Gastroesophageal sphincter (tissue), 4 donors: ENCODE results near the gene ELL. TPM values are rescaled to one million over a fixed set of nuclear protein-coding genes. Genes with fewer than 3 reads are reported as not detected.
A peak's percentile ranks its signal among the peaks of the same experiment; 100 is the strongest.

Source experiments
- ATAC-seq: fragments of 150-250 bp; one replicate; pipeline ENCODE4 v1.9.1; 2016; ENCODE audit warnings: mild to moderate bottlenecking, moderate library complexity
- H3K27ac ChIP-seq, 4 donors: fragments of 200-600 bp; sonication (generic) in 3 of 4; 1 replicate in 3 of 4; 2 replicates in 1 of 4; pipeline ENCODE4 v1.5.1; 2016 to 2019
- H3K27me3 ChIP-seq: fragments of 200-600 bp; sonication (generic); one replicate; pipeline ENCODE4 v1.5.1; 2019
- H3K36me3 ChIP-seq, 2 donors: fragments of 200-600 bp; sonication (generic); one replicate each; pipeline ENCODE4 v1.5.1; 2019; ENCODE audit warnings: control low read depth in 1 of 2
- H3K4me1 ChIP-seq, 3 donors: fragments of 200-600 bp; sonication (generic); 1 replicate in 2 of 3; 2 replicates in 1 of 3; pipeline ENCODE4 v1.5.1; 2016 to 2019; ENCODE audit warnings: control low read depth in 2 of 3
- H3K4me3 ChIP-seq, 2 donors: fragments of 200-600 bp; sonication (generic); one replicate each; pipeline ENCODE4 v1.5.1; 2019; ENCODE audit warnings: mild to moderate bottlenecking in 1 of 2, moderate library complexity in 1 of 2
- H3K9me3 ChIP-seq, 3 donors: fragments of 200-600 bp; sonication (generic); one replicate each; pipeline ENCODE4 v1.5.1; 2017 to 2019; ENCODE audit warnings: control low read depth in 2 of 3
- EP300 ChIP-seq: sonication (generic); formaldehyde crosslinking; IDR thresholded peaks from one replicate; pipeline ENCODE4 v1.6.1; 2017; ENCODE audit warnings: antibody characterized with exemption, mild to moderate bottlenecking
- POLR2A ChIP-seq, 2 donors: fragments of 450-650 bp; IDR thresholded peaks; one replicate each; pipeline ENCODE4 v1.6.1; 2017; ENCODE audit warnings: antibody characterized with exemption in 2 of 2, mild to moderate bottlenecking in 2 of 2, moderate library complexity in 1 of 2
- POLR2AphosphoS5 ChIP-seq: sonication (generic); formaldehyde crosslinking; IDR thresholded peaks from one replicate; pipeline ENCODE4 v1.6.1; 2017; ENCODE audit warnings: antibody characterized with exemption
- WGBS, 2 donors: methylation state at CpG; one replicate each; pipeline ENCODE4 v1.1.5; 2018; ENCODE audit warnings: low coverage in 1 of 2; 5-methylcytosine and 5-hydroxymethylcytosine counted together
- total RNA-seq, 4 donors: library from RNA; depleted of rRNA; stranded (reverse); fragments of >200 nt; gene quantifications; one replicate each; pipeline ENCODE4 v1.1.0, GENCODE V29; 2016
- TF ChIP-seq, protein P1 (sequence below), 4 experiments: fragments of 200-600 bp in 2 of 4; fragments of 450-650 bp in 2 of 4; sonication (generic) in 1 of 4; IDR thresholded peaks; one replicate each; pipeline ENCODE4 v1.5.1; 2017 to 2019; ENCODE audit warnings: antibody characterized with exemption in 4 of 4, mild to moderate bottlenecking in 2 of 4, moderate library complexity in 2 of 4

ELL gene
- total RNA-seq, result 10 to 100 TPM; 12.5 to 19.0 (median 14.7) TPM

DNA sequence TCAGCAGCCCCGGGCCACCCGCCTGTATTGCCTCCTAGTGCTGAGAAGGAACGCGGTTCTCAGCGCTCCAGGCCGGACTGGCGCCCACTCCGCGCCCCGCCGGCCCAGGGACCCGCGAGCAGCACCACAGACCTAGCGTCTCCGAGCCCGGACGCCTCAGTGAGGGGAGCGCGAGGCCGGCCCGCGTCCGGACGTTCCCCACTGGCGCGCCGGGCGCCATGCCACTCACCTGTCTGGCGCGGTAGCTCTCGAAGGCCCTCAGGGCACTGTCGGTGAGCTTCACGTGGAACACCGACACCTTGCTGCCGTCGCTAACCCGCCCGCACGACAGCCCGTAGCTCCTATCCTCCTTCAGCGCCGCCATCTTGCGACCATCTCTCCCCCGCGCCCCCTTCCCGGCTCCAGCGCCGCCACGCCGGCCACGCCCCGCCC is at the start of gene ELL:
Gene ELL (minus strand): TSS at position 379 of the 432 bp plus-strand sequence. CDS start 15 bp downstream, at position 364.
- H3K27ac ChIP-seq, result peak within 1 kb of the TSS; percentile 86 to 100 (median 98)
- H3K4me3 ChIP-seq, result peak within 1 kb of the TSS; percentile 76 to 89
- H3K4me1 ChIP-seq, result peaks cover 0 to 45% (median 13%) of the 10 kb centered on the region in 3 donors
- no CpG with 5 or more reads among the region's 52 CpGs for WGBS, 2 donors
- H3K9me3 ChIP-seq, result no peaks in the 10 kb centered on the region
- no peaks in the 10 kb centered on the region for H3K27me3 ChIP-seq
- ATAC-seq, result peak; percentile 0
- TF ChIP-seq POLR2A (IDR thresholded peaks at IDR 0.05), result peak; percentile 95 to 96
- peak; percentile 96 for TF ChIP-seq POLR2AphosphoS5
- TF ChIP-seq, protein P1, sequence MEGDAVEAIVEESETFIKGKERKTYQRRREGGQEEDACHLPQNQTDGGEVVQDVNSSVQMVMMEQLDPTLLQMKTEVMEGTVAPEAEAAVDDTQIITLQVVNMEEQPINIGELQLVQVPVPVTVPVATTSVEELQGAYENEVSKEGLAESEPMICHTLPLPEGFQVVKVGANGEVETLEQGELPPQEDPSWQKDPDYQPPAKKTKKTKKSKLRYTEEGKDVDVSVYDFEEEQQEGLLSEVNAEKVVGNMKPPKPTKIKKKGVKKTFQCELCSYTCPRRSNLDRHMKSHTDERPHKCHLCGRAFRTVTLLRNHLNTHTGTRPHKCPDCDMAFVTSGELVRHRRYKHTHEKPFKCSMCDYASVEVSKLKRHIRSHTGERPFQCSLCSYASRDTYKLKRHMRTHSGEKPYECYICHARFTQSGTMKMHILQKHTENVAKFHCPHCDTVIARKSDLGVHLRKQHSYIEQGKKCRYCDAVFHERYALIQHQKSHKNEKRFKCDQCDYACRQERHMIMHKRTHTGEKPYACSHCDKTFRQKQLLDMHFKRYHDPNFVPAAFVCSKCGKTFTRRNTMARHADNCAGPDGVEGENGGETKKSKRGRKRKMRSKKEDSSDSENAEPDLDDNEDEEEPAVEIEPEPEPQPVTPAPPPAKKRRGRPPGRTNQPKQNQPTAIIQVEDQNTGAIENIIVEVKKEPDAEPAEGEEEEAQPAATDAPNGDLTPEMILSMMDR (IDR thresholded peaks at IDR 0.05), result no peak
- TF ChIP-seq EP300, result no peak
- H3K36me3 ChIP-seq, result no peaks in the 10 kb centered on the region

GRCh38 chr19:18568367-18568766 is 46.5 kb upstream of the ELL start:
- no peaks in the 10 kb centered on the region for H3K9me3 ChIP-seq
- TF ChIP-seq, protein P1 (IDR thresholded peaks at IDR 0.05), result no peak
- TF ChIP-seq POLR2A (IDR thresholded peaks at IDR 0.05) (no peak), EP300 (no peak), POLR2AphosphoS5 (no peak)
- no peak overlapping the region for H3K4me3 ChIP-seq
- no peaks in the 10 kb centered on the region for H3K27me3 ChIP-seq
- 85 to 100% methylated on average over 1 to 2 of the region's 15 CpGs for WGBS, 2 donors
- ATAC-seq, result no peak
- H3K27ac ChIP-seq, result no peak overlapping the region
- H3K36me3 ChIP-seq, result peaks cover 0 to 69% of the 10 kb centered on the region in 2 donors
- peaks cover 4 to 22% (median 12%) of the 10 kb centered on the region in 3 donors for H3K4me1 ChIP-seq

GRCh38 chr19:18566953-18567352 is 45.1 kb upstream of the ELL start:
- no peak overlapping the region for H3K4me3 ChIP-seq
- no peak for TF ChIP-seq POLR2AphosphoS5
- TF ChIP-seq, protein P1 (IDR thresholded peaks at IDR 0.05), result no peak
- H3K27me3 ChIP-seq, result no peaks in the 10 kb centered on the region
- ATAC-seq, result no peak
- peaks cover 0 to 80% of the 10 kb centered on the region in 2 donors for H3K36me3 ChIP-seq
- no peak overlapping the region for H3K27ac ChIP-seq
- no peaks in the 10 kb centered on the region for H3K9me3 ChIP-seq
- peaks cover 0 to 15% (median 3%) of the 10 kb centered on the region in 3 donors for H3K4me1 ChIP-seq
- WGBS, 2 donors, result 80% methylated on average over 1 to 2 of the region's 8 CpGs

DNA sequence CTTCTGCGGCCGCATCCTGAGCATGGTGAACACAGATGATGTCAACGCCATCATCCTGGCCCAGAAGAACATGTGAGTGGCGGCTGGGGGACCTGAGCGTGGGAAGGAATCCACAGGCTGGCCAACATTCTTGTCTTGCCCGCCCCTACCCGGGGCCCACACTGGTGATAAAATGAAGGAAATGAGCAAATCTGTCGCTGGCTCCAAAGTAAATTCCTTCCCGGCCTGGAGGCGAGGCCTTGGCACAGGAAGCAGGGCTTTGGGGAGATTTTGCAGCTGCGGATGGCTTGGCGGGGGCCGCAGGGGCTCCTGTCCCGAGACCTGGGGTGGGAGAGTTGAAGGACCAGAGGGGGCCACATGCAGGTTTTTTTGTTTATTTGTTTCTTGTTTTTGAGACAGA is 40.2 kb upstream of the ELL start:
- ATAC-seq, result no peak
- Histone ChIP-seq H3K27ac (peak overlapping the region in 3 of 4 donors; percentile 55 to 68 (median 62)), H3K9me3 (no peaks in the 10 kb centered on the region), H3K27me3 (no peaks in the 10 kb centered on the region), H3K36me3 (peaks cover 0 to 56% of the 10 kb centered on the region in 2 donors), H3K4me1 (peaks cover 0 to 40% (median 9%) of the 10 kb centered on the region in 3 donors), H3K4me3 (no peak overlapping the region)
- 37 to 70% methylated on average over 2 to 7 of the region's 14 CpGs for WGBS, 2 donors
- TF ChIP-seq POLR2A (IDR thresholded peaks at IDR 0.05), result no peak
- TF ChIP-seq EP300, result no peak
- TF ChIP-seq POLR2AphosphoS5, result no peak
- TF ChIP-seq, protein P1 (IDR thresholded peaks at IDR 0.05), result no peak

DNA sequence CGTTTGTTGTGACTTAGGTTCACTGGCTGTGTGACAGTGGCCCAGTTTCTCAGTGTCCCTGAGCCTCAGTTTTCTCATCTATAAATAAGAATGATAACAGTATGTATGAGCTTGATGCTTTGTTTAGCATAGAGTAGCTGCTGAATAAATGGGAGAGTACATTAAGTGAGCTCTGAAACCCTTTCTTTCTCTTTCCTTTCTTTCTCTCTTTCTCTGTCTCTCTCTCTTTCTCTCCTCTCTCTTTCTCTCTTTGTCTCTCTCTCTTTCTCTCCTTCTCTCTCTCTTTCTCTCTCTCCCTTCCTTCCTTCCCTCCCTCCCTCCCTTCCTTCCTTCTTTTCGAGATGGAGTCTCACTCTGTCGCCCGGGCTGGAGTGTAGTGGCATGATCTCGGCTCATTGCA is 37.8 kb upstream of the ELL start:
- Histone ChIP-seq H3K36me3 (peaks cover 0 to 32% of the 10 kb centered on the region in 2 donors), H3K27me3 (no peaks in the 10 kb centered on the region), H3K4me3 (no peak overlapping the region), H3K27ac (peak overlapping the region in 3 of 4 donors; percentile 14 to 98 (median 32)), H3K9me3 (no peaks in the 10 kb centered on the region), H3K4me1 (peaks cover 0 to 42% (median 9%) of the 10 kb centered on the region in 3 donors)
- 28 to 55% methylated on average over 2 to 4 of the region's 5 CpGs for WGBS, 2 donors
- TF ChIP-seq EP300 (no peak), POLR2AphosphoS5 (no peak), POLR2A (IDR thresholded peaks at IDR 0.05) (no peak)
- TF ChIP-seq, protein P1 (IDR thresholded peaks at IDR 0.05), result no peak
- no peak for ATAC-seq
